SK-N-SH treated with all-trans-retinoic acid at 6 μM for 48 hours (cell line): ENCODE data around the gene GJB3.

Source experiments
- BACH2 ChIP-seq: fragments of 250-450 bp; sonication (Bioruptor Pico); IDR thresholded peaks from 2 replicates; pipeline ENCODE4 v1.9.0; 2021; ENCODE audit warnings: mild to moderate bottlenecking, borderline replicate concordance
- CSDC2 ChIP-seq: fragments of 250-450 bp; sonication (Bioruptor Pico); IDR thresholded peaks from 2 replicates; pipeline ENCODE4 v1.5.0; 2020; ENCODE audit warnings: mild to moderate bottlenecking, moderate library complexity
- ISL1 ChIP-seq: fragments of 250-450 bp; sonication (Bioruptor Pico); IDR thresholded peaks from 2 replicates; pipeline ENCODE4 v2.1.2; 2022; ENCODE audit warnings: mild to moderate bottlenecking, moderate library complexity
- OSR1 ChIP-seq: fragments of 250-450 bp; sonication (Bioruptor Pico); IDR thresholded peaks from 2 replicates; pipeline ENCODE4 v1.8.0; 2022; ENCODE audit warnings: moderate library complexity, mild to moderate bottlenecking, inconsistent platforms
- SNAI2 ChIP-seq: fragments of 250-450 bp; sonication (Bioruptor Pico); IDR thresholded peaks from 2 replicates; pipeline ENCODE4 v1.5.0; 2020; ENCODE audit warnings: mild to moderate bottlenecking, moderate library complexity
- ZFP30 ChIP-seq: fragments of 450-650 bp; formaldehyde crosslinking; IDR thresholded peaks from 2 replicates; pipeline ENCODE4 v1.5.0; 2022; ENCODE audit warnings: mild to moderate bottlenecking, moderate library complexity
- TF ChIP-seq, protein P1 (sequence below): fragments of 250-450 bp; sonication (Bioruptor Pico); IDR thresholded peaks from 2 replicates; pipeline ENCODE4 v1.5.0; 2020; ENCODE audit warnings: mild to moderate bottlenecking, moderate library complexity
- TF ChIP-seq, protein P2 (sequence below): fragments of 250-450 bp; sonication (Bioruptor Pico); IDR thresholded peaks from 2 replicates; pipeline ENCODE4 v1.8.0; 2020; ENCODE audit warnings: mild to moderate bottlenecking, moderate library complexity, borderline replicate concordance

DNA sequence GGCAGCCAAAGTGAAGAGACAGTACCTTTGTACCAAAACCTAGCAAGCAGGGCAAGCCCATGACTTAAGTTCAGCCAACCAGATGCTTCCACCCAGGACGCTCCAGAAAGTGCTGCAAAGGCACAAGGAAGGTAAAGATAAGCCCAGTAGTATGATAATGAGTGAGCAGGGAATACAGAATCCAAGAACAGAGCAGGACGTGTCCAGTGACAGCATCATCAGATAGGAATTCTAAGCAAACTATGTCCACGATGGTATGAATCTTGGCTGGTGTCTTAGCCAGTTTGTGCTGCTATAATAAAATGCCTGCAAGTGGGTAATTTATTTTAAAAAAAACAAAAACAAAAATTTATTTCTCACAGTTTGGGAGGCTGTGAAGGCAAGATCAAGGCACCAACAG lies 25.4 kb downstream of the GJB3 start:
- TF ChIP-seq, protein P1, sequence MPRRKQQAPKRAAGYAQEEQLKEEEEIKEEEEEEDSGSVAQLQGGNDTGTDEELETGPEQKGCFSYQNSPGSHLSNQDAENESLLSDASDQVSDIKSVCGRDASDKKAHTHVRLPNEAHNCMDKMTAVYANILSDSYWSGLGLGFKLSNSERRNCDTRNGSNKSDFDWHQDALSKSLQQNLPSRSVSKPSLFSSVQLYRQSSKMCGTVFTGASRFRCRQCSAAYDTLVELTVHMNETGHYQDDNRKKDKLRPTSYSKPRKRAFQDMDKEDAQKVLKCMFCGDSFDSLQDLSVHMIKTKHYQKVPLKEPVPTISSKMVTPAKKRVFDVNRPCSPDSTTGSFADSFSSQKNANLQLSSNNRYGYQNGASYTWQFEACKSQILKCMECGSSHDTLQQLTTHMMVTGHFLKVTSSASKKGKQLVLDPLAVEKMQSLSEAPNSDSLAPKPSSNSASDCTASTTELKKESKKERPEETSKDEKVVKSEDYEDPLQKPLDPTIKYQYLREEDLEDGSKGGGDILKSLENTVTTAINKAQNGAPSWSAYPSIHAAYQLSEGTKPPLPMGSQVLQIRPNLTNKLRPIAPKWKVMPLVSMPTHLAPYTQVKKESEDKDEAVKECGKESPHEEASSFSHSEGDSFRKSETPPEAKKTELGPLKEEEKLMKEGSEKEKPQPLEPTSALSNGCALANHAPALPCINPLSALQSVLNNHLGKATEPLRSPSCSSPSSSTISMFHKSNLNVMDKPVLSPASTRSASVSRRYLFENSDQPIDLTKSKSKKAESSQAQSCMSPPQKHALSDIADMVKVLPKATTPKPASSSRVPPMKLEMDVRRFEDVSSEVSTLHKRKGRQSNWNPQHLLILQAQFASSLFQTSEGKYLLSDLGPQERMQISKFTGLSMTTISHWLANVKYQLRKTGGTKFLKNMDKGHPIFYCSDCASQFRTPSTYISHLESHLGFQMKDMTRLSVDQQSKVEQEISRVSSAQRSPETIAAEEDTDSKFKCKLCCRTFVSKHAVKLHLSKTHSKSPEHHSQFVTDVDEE (CRISPR knock-in tag), result no peak
- no peak for TF ChIP-seq BACH2 (CRISPR knock-in tag)
- no peak for TF ChIP-seq CSDC2 (CRISPR knock-in tag)
- TF ChIP-seq ZFP30, result no peak
- no peak for TF ChIP-seq ISL1 (CRISPR knock-in tag)
- TF ChIP-seq, protein P2, sequence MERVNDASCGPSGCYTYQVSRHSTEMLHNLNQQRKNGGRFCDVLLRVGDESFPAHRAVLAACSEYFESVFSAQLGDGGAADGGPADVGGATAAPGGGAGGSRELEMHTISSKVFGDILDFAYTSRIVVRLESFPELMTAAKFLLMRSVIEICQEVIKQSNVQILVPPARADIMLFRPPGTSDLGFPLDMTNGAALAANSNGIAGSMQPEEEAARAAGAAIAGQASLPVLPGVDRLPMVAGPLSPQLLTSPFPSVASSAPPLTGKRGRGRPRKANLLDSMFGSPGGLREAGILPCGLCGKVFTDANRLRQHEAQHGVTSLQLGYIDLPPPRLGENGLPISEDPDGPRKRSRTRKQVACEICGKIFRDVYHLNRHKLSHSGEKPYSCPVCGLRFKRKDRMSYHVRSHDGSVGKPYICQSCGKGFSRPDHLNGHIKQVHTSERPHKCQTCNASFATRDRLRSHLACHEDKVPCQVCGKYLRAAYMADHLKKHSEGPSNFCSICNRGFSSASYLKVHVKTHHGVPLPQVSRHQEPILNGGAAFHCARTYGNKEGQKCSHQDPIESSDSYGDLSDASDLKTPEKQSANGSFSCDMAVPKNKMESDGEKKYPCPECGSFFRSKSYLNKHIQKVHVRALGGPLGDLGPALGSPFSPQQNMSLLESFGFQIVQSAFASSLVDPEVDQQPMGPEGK (CRISPR knock-in tag), result no peak
- no peak for TF ChIP-seq SNAI2 (CRISPR knock-in tag)
- TF ChIP-seq OSR1, result no peak
